ENCODE results near the gene MAP2. TPM values are rescaled to one million over a fixed set of nuclear protein-coding genes. Genes with fewer than 3 reads are reported as not detected.

The MAP2 gene
- total and polyA plus RNA-seq, 2 experiments from 2014 or later: 2.9 to 4.4 TPM

- H3K79me2 ChIP-seq (replicated peaks; ENCODE audit: insufficient read depth): no peaks in the 10 kb centered on the region
- no peaks in the 10 kb centered on the region for H3K27me3 ChIP-seq (ENCODE audit: insufficient read depth)
- no peaks in the 10 kb centered on the region for H3K9me3 Mint-ChIP-seq
- H2AFZ ChIP-seq: no peak overlapping the region
- H3K36me3 Mint-ChIP-seq (ENCODE audit: low read depth): no peaks in the 10 kb centered on the region
- no peak overlapping the region for H3K4me3 ChIP-seq
- no peaks in the 10 kb centered on the region; the same call in 1 of the 2 replicates for H4K20me1 ChIP-seq (replicated peaks; ENCODE audit: insufficient read depth)
- ATAC-seq: no peak
- H3K9me2 ChIP-seq (ENCODE audit: insufficient read depth): no peaks in the 10 kb centered on the region
- H3K27ac ChIP-seq (ENCODE audit: low read depth): no peak overlapping the region
- H3K4me1 Mint-ChIP-seq: no peaks in the 10 kb centered on the region
- no peak overlapping the region for H3K4me3 Mint-ChIP-seq
- H3K36me3 ChIP-seq (ENCODE audit: insufficient read depth): no peaks in the 10 kb centered on the region
- H3K4me1 ChIP-seq (ENCODE audit: insufficient read depth): no peaks in the 10 kb centered on the region
- no peak for TF ChIP-seq ZNF331 (CRISPR knock-in tag; IDR thresholded peaks at IDR 0.05; ENCODE audit: low read depth)
- TF ChIP-seq NANOG (IDR thresholded peaks at IDR 0.05; ENCODE audit: borderline replicate concordance): no peak
- TF ChIP-seq JUNB (IDR thresholded peaks at IDR 0.05; ENCODE audit: unreplicated experiment): no peak
- TF ChIP-seq, protein P1, sequence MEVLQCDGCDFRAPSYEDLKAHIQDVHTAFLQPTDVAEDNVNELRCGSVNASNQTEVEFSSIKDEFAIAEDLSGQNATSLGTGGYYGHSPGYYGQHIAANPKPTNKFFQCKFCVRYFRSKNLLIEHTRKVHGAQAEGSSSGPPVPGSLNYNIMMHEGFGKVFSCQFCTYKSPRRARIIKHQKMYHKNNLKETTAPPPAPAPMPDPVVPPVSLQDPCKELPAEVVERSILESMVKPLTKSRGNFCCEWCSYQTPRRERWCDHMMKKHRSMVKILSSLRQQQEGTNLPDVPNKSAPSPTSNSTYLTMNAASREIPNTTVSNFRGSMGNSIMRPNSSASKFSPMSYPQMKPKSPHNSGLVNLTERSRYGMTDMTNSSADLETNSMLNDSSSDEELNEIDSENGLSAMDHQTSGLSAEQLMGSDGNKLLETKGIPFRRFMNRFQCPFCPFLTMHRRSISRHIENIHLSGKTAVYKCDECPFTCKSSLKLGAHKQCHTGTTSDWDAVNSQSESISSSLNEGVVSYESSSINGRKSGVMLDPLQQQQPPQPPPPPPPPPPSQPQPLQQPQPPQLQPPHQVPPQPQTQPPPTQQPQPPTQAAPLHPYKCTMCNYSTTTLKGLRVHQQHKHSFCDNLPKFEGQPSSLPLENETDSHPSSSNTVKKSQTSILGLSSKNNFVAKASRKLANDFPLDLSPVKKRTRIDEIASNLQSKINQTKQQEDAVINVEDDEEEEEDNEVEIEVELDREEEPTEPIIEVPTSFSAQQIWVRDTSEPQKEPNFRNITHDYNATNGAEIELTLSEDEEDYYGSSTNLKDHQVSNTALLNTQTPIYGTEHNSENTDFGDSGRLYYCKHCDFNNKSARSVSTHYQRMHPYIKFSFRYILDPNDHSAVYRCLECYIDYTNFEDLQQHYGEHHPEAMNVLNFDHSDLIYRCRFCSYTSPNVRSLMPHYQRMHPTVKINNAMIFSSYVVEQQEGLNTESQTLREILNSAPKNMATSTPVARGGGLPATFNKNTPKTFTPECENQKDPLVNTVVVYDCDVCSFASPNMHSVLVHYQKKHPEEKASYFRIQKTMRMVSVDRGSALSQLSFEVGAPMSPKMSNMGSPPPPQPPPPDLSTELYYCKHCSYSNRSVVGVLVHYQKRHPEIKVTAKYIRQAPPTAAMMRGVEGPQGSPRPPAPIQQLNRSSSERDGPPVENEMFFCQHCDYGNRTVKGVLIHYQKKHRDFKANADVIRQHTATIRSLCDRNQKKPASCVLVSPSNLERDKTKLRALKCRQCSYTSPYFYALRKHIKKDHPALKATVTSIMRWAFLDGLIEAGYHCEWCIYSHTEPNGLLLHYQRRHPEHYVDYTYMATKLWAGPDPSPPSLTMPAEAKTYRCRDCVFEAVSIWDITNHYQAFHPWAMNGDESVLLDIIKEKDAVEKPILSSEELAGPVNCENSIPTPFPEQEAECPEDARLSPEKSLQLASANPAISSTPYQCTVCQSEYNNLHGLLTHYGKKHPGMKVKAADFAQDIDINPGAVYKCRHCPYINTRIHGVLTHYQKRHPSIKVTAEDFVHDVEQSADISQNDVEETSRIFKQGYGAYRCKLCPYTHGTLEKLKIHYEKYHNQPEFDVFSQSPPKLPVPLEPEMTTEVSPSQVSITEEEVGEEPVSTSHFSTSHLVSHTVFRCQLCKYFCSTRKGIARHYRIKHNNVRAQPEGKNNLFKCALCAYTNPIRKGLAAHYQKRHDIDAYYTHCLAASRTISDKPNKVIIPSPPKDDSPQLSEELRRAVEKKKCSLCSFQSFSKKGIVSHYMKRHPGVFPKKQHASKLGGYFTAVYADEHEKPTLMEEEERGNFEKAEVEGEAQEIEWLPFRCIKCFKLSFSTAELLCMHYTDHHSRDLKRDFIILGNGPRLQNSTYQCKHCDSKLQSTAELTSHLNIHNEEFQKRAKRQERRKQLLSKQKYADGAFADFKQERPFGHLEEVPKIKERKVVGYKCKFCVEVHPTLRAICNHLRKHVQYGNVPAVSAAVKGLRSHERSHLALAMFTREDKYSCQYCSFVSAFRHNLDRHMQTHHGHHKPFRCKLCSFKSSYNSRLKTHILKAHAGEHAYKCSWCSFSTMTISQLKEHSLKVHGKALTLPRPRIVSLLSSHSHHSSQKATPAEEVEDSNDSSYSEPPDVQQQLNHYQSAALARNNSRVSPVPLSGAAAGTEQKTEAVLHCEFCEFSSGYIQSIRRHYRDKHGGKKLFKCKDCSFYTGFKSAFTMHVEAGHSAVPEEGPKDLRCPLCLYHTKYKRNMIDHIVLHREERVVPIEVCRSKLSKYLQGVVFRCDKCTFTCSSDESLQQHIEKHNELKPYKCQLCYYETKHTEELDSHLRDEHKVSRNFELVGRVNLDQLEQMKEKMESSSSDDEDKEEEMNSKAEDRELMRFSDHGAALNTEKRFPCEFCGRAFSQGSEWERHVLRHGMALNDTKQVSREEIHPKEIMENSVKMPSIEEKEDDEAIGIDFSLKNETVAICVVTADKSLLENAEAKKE (CRISPR knock-in tag; IDR thresholded peaks at IDR 0.05): no peak
- TF ChIP-seq ETS1 (IDR thresholded peaks at IDR 0.05): no peak
- TF ChIP-seq, protein P2, sequence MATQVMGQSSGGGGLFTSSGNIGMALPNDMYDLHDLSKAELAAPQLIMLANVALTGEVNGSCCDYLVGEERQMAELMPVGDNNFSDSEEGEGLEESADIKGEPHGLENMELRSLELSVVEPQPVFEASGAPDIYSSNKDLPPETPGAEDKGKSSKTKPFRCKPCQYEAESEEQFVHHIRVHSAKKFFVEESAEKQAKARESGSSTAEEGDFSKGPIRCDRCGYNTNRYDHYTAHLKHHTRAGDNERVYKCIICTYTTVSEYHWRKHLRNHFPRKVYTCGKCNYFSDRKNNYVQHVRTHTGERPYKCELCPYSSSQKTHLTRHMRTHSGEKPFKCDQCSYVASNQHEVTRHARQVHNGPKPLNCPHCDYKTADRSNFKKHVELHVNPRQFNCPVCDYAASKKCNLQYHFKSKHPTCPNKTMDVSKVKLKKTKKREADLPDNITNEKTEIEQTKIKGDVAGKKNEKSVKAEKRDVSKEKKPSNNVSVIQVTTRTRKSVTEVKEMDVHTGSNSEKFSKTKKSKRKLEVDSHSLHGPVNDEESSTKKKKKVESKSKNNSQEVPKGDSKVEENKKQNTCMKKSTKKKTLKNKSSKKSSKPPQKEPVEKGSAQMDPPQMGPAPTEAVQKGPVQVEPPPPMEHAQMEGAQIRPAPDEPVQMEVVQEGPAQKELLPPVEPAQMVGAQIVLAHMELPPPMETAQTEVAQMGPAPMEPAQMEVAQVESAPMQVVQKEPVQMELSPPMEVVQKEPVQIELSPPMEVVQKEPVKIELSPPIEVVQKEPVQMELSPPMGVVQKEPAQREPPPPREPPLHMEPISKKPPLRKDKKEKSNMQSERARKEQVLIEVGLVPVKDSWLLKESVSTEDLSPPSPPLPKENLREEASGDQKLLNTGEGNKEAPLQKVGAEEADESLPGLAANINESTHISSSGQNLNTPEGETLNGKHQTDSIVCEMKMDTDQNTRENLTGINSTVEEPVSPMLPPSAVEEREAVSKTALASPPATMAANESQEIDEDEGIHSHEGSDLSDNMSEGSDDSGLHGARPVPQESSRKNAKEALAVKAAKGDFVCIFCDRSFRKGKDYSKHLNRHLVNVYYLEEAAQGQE (IDR thresholded peaks at IDR 0.05; ENCODE audit: unreplicated experiment): no peak
- no peak for TF ChIP-seq ZNF114 (CRISPR knock-in tag; IDR thresholded peaks at IDR 0.05)
- no peak for TF ChIP-seq EZH2phosphoT487 (IDR thresholded peaks at IDR 0.05; ENCODE audit: unreplicated experiment)
- H3K27ac Mint-ChIP-seq: no peak overlapping the region
- no peak for DNase-seq (ENCODE audit: low spot score)
- H3K27me3 Mint-ChIP-seq (ENCODE audit: insufficient read depth, low read depth, poor library complexity): no peaks in the 10 kb centered on the region
- no peak overlapping the region for H3K4me2 ChIP-seq
- H3F3A ChIP-seq (replicated peaks; ENCODE audit: low read depth): no peaks in the 10 kb centered on the region
Measured at GRCh38 chr2:209553913-209554312, 130.1 kb downstream of the MAP2 start.

Measured in GM23338 (cell line).